Kidney (tissue), 14 donors: Measurements from ENCODE around the gene RABGAP1. TPM values are rescaled to one million over a fixed set of nuclear protein-coding genes. Genes with fewer than 3 reads are reported as not detected.

Experiments used
- DNase-seq, 5 donors: peaks; one replicate each; pipeline ENCODE4 v3.0.0-alpha.2; 2013 to 2020
- FAIRE-seq: peaks from 2 replicates; lab custom pipeline; 2012; peaks lifted over from hg19 to GRCh38; lab: Jason Lieb, UNC
- H3K27ac ChIP-seq, 2 donors: one replicate each; pipeline ENCODE4 v1.7.0; 2013; ENCODE audit warnings: low read depth in 2 of 2, low read length in 2 of 2, inconsistent platforms in 1 of 2
- H3K27me3 ChIP-seq: one replicate; pipeline ENCODE4 v1.7.1; 2013; ENCODE audit warnings: low read length, inconsistent platforms; ENCODE audit not compliant: control insufficient read depth, insufficient read depth
- H3K36me3 ChIP-seq, 3 donors: one replicate each; pipeline versions ENCODE4 v1.7.0 to v1.7.1; 2013; ENCODE audit warnings: low read length in 3 of 3, control low read depth in 1 of 3, inconsistent platforms in 1 of 3; ENCODE audit not compliant: insufficient read depth in 3 of 3, control insufficient read depth in 2 of 3
- H3K4me1 ChIP-seq, 3 donors: one replicate each; pipeline versions ENCODE4 v1.7.0 to v1.7.1; 2013; ENCODE audit warnings: low read length in 3 of 3, inconsistent platforms in 1 of 3, low read depth in 1 of 3; ENCODE audit not compliant: control insufficient read depth in 2 of 3, insufficient read depth in 2 of 3
- H3K4me3 ChIP-seq, 3 donors: one replicate each; pipeline versions ENCODE4 v1.7.0 to v1.8.1; 2013; ENCODE audit warnings: low read length in 3 of 3, control low read depth in 1 of 3, inconsistent platforms in 1 of 3
- H3K9ac ChIP-seq, 3 donors: one replicate each; pipeline versions ENCODE4 v1.7.0 to v1.7.1; 2013; ENCODE audit warnings: low read length in 3 of 3, control low read depth in 1 of 3, inconsistent platforms in 1 of 3
- H3K9me3 ChIP-seq, 3 donors: one replicate each; pipeline versions ENCODE4 v1.7.0 to v1.7.1; 2013; ENCODE audit warnings: low read length in 3 of 3, control low read depth in 1 of 3, inconsistent platforms in 1 of 3; ENCODE audit not compliant: control insufficient read depth in 2 of 3, insufficient read depth in 1 of 3
- intact Hi-C: fragments of 100-400 bp; cut with DNase I; formaldehyde crosslinking; loops from one replicate; pipeline ENCODE4 v1.11.1; 2022
- polyA plus RNA-seq: library from polyadenylated mRNA; stranded (reverse); fragments of 350-450 nt; fragmentation: Illumina TruSeq; extraction: RNeasy Lipid Tissue Mini Kit (QIAGEN cat#74804); gene quantifications from one replicate; pipeline ENCODE4 v1.2.3, GENCODE V29; 2014; ENCODE audit warnings: low read depth, low replicate concordance; ENCODE audit not compliant: insufficient read depth
- total RNA-seq: library from RNA; stranded (reverse); fragmentation: NEBNext Ultra II Directional; extraction: Animal tissue kit (Norgen Biotek cat#: 25700); gene quantifications from one replicate; pipeline ENCODE4 v1.2.1, GENCODE V29; 2021
- TF ChIP-seq, protein P1 (sequence below): IDR thresholded peaks from 3 replicates; pipeline ENCODE4 v1.5.1; 2012; ENCODE audit warnings: mild to moderate bottlenecking, moderate library complexity, borderline replicate concordance; ENCODE audit not compliant: insufficient read depth; ENCODE audit errors: extremely low read depth
- donor health status: control.
- donor health status: control.
- donor health status: control.
- donor health status: control.
- donor health status: control.
- donor health status: DM: yes; HTN: yes; CAD: no.
- donor health status: Normal renal cell carcinoma (clear cell type).

RABGAP1 gene
- total and polyA plus RNA-seq, 2 donors from 2014 or later, result 13.7 to 61.1 TPM

DNA sequence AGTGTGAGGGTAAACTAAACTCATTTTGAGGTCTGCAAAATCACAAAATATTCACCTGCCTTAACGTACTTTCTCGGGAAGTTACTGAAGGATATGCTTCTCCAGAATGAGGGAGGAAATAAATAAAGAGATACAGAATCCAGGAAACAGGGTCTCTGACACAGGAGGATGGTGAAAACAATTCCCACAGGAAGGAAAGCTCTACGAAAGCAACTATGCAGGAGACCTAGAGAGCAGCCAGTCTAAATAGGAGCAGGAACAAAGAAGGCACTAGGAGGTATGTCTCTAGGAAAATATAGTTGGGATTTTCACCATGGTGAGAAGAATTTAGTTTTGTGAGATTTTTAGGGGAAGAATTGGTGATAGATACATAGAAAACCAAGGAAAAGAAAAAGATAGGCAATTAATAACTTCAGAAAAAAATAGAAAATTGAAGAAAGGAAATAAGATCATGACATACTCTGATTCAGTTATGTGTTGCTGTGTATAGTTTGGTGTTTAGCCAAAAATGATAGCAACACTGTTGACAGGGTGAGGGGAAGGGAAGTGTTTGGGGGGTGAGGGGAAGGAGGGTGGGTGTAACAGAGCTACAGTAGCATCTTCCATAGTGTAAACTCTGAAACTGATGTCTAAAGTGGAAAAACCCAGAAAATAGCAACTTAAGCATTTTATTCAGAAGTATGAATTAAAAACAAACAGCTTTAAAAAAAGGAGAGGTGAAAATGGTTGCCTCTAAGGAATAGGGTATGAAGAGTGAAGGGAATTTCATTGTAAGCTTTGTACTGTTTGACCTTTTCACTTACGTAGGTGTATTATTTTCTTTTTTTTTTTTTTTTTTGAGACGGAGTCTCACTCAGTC lies 102.5 kb downstream of the RABGAP1 start:
- Histone ChIP-seq H3K27ac (no peak overlapping the region), H3K36me3 (peaks cover 0 to 2% (median 2%) of the 10 kb centered on the region in 3 donors), H3K4me1 (peaks cover 0 to 18% (median 0%) of the 10 kb centered on the region in 3 donors), H3K9ac (no peak overlapping the region), H3K27me3 (no peaks in the 10 kb centered on the region), H3K9me3 (no peaks in the 10 kb centered on the region), H3K4me3 (no peak overlapping the region)
- FAIRE-seq, result no peak
- no peak for DNase-seq
- TF ChIP-seq, protein P1, sequence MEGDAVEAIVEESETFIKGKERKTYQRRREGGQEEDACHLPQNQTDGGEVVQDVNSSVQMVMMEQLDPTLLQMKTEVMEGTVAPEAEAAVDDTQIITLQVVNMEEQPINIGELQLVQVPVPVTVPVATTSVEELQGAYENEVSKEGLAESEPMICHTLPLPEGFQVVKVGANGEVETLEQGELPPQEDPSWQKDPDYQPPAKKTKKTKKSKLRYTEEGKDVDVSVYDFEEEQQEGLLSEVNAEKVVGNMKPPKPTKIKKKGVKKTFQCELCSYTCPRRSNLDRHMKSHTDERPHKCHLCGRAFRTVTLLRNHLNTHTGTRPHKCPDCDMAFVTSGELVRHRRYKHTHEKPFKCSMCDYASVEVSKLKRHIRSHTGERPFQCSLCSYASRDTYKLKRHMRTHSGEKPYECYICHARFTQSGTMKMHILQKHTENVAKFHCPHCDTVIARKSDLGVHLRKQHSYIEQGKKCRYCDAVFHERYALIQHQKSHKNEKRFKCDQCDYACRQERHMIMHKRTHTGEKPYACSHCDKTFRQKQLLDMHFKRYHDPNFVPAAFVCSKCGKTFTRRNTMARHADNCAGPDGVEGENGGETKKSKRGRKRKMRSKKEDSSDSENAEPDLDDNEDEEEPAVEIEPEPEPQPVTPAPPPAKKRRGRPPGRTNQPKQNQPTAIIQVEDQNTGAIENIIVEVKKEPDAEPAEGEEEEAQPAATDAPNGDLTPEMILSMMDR, result no peak
- intact Hi-C loops, result no loop called here

DNA sequence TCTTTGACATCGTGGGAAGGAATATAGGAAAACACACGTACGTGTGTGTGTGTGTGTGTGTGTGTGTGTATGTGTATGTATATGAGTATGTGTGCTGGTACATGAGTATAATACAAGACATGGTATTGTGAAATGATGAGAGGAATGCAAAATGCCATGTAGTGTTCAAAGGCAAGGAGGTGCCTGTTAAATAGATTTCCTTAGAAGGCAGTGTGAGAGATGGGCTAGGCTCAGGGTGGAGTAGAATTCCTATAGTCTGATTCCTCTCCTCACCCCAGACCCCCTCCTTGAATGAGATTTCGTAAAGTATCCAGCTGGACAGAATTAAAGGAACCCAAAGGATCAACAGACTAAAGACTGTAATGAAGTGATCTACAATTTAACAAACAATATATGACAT lies 103.8 kb downstream of the RABGAP1 start:
- Histone ChIP-seq H3K9me3 (no peaks in the 10 kb centered on the region), H3K9ac (no peak overlapping the region), H3K4me3 (no peak overlapping the region), H3K4me1 (peaks cover 0 to 29% (median 4%) of the 10 kb centered on the region in 3 donors), H3K27me3 (no peaks in the 10 kb centered on the region), H3K36me3 (peaks cover 0 to 2% (median 0%) of the 10 kb centered on the region in 3 donors), H3K27ac (no peak overlapping the region)
- no peak for FAIRE-seq
- intact Hi-C loops, result no loop called here
- no peak for DNase-seq
- TF ChIP-seq, protein P1, result no peak

DNA sequence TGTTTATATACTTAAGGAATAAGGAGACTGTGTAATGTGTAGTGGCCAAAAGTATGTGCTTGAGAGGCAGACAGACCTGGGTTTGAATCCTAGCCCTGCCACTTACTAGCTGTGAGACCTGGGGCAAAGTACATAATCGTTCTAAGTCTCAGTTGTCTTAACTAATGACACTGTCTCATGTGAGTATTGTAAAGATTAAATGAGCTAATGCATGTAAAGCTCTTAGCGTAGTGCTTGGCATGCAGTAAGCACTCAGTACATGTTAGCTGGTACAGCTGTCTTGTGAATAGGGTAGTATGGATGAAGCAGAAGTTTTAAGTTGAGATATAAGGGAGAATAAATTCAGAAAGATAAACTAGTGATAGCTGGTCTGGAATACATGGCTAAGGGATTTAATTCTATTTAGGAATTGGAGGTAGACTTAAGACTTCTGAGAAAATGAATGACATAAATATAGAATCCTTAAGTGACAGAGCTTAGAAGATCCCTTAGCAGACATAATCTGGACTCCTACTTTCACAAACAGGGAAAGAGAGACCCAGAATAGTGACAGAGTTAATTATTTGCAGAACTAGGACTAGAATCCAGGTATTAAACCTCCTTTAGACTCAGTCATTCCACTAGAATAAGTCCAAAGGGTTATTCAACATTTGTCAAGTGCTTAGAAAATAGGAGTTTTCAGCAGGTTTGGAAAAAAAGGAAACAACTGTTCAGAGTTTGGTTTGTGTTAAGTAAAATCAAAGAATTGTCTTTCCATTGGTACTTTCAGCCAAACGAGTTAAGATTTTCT lies 105.8 kb downstream of the RABGAP1 start:
- no peaks in the 10 kb centered on the region for H3K27me3 ChIP-seq
- peak overlapping the region in 1 of 3 donors; percentile 6 for H3K4me3 ChIP-seq
- peaks cover 0 to 42% (median 13%) of the 10 kb centered on the region in 3 donors for H3K4me1 ChIP-seq
- no peaks in the 10 kb centered on the region for H3K9me3 ChIP-seq
- FAIRE-seq, result peak; percentile 80
- intact Hi-C loops, result no loop called here
- peaks cover 0 to 2% (median 0%) of the 10 kb centered on the region in 3 donors for H3K36me3 ChIP-seq
- H3K9ac ChIP-seq, result no peak overlapping the region
- TF ChIP-seq, protein P1, result no peak
- H3K27ac ChIP-seq, result peak overlapping the region in 1 of 2 donors; percentile 61
- DNase-seq, result peak in 1 of 5 donors; percentile 9
